K562 (cell line): ENCODE data around the gene FSD1L. TPM values are rescaled to one million over a fixed set of nuclear protein-coding genes. Genes with fewer than 3 reads are reported as not detected.

Experiments used
- AFF1 ChIP-seq, 2 experiments: fragments of 450-650 bp; IDR thresholded peaks; 2 replicates each; pipeline ENCODE4 v1.6.1; 2018; ENCODE audit warnings: mild to moderate bottlenecking in 2 of 2, low read depth in 1 of 2; ENCODE audit not compliant: partially characterized antibody in 2 of 2
- ATF3 ChIP-seq, 2 experiments: fragments of 450-650 bp in 1 of 2; sonication (generic) in 1 of 2; formaldehyde crosslinking in 1 of 2; IDR thresholded peaks in 1 of 2; conservative IDR thresholded peaks in 1 of 2; 2 replicates each; pipeline versions ENCODE4 v1.6.1 to v1.8.1; 2016 to 2023; ENCODE audit warnings: mild to moderate bottlenecking in 2 of 2, moderate library complexity in 2 of 2, inconsistent platforms in 1 of 2, missing genetic modification reagents in 1 of 2
- BCOR ChIP-seq: fragments of 450-650 bp; IDR thresholded peaks from 2 replicates; pipeline ENCODE4 v1.6.1; 2016
- ETS1 ChIP-seq: conservative IDR thresholded peaks from 2 replicates; pipeline ENCODE4 v1.6.1; 2011; ENCODE audit warnings: low read depth, mild to moderate bottlenecking, low read length; ENCODE audit not compliant: control insufficient read depth
- KLF13 ChIP-seq: fragments of 450-650 bp; IDR thresholded peaks from 2 replicates; pipeline ENCODE4 v1.6.1; 2016; ENCODE audit warnings: missing genetic modification characterization, low read depth, mild to moderate bottlenecking, missing compliant biosample characterization, moderate library complexity, borderline replicate concordance
- MBD2 ChIP-seq: sonication (generic); IDR thresholded peaks from 2 replicates; pipeline ENCODE4 v1.6.1; 2016; ENCODE audit warnings: low read depth, borderline replicate concordance
- NFE2 ChIP-seq: IDR thresholded peaks from 2 replicates; pipeline ENCODE4 v1.6.1; 2014; ENCODE audit warnings: antibody characterized with exemption, low read depth
- SMAD1 ChIP-seq: fragments of 150-350 bp; IDR thresholded peaks from 2 replicates; pipeline ENCODE4 v1.6.1; 2014; ENCODE audit warnings: low read length, low read depth; ENCODE audit not compliant: partially characterized antibody
- SMARCC2 ChIP-seq: fragments of 450-650 bp; IDR thresholded peaks from 2 replicates; pipeline ENCODE4 v1.6.1; 2017; ENCODE audit warnings: antibody characterized with exemption, moderate library complexity, mild to moderate bottlenecking, low read depth
- THAP12 ChIP-seq: fragments of 250-450 bp; sonication (Bioruptor Pico); IDR thresholded peaks from 2 replicates; pipeline ENCODE4 v1.9.0; 2021; ENCODE audit warnings: mild to moderate bottlenecking, inconsistent platforms
- polyA plus RNA-seq, 8 experiments: library from polyadenylated mRNA; depleted of rRNA in 4 of 8; stranded (reverse) in 5 of 8; unstranded in 3 of 8; fragments of >200 nt; fragmentation: Nextera tagmentation in 2 of 8; fragmentation: Illumina TruSeq in 1 of 8; extraction: Ambion mirVana in 2 of 8; extraction: Trizol in 1 of 8; gene quantifications; 2 replicates each; pipeline versions ENCODE4 v1.2.1 to v1.2.3, GENCODE V29; 2011 to 2014; ENCODE audit warnings: inconsistent platforms in 1 of 8, missing spikeins in 1 of 8
- total RNA-seq, 7 experiments: library from RNA; depleted of rRNA in 6 of 7; stranded (reverse); fragments of >200 nt in 6 of 7; fragmentation: Illumina TruSeq in 2 of 7; extraction: Trizol in 2 of 7; gene quantifications; 2 replicates each; pipeline versions ENCODE4 v1.2.1 to v1.2.3, GENCODE V29; 2011 to 2021; ENCODE audit warnings: low replicate concordance in 1 of 7
- TF ChIP-seq, protein P1 (sequence below): fragments of 250-450 bp; sonication (Bioruptor Pico); IDR thresholded peaks from 2 replicates; pipeline ENCODE4 v1.8.0; 2021; ENCODE audit warnings: moderate library complexity, mild to moderate bottlenecking, inconsistent platforms
- TF ChIP-seq, protein P2 (sequence below): sonication (generic); formaldehyde crosslinking; IDR thresholded peaks from 2 replicates; pipeline ENCODE4 v1.8.0; 2023; ENCODE audit warnings: mild to moderate bottlenecking, missing genetic modification reagents

The FSD1L gene
- total and polyA plus RNA-seq, 9 of the 15 experiments (the other 6 are each of a cell fraction or from before 2014, with no cell fraction given) = 0.95 to 4.2 (median 2.1) TPM

DNA sequence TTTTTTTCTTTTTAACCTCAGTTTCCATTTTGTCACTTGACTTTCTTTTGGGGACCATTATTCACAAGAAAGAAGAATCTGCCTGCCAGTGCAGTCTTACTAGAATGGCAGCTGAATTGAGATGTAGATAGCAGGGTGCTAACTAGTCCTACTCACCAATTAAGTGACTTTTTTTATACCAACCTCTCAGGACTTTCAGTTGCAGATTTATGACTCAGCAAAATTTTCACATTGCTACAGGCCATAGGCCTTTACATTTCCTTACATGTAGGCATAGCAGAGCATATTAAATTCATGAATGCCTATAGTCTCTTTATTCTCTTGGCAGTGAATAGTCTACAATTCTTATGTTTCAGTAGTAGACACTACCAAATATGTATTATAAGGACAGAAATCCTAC lies 56.0 kb downstream of the FSD1L start (continued):
- TF ChIP-seq, protein P1, sequence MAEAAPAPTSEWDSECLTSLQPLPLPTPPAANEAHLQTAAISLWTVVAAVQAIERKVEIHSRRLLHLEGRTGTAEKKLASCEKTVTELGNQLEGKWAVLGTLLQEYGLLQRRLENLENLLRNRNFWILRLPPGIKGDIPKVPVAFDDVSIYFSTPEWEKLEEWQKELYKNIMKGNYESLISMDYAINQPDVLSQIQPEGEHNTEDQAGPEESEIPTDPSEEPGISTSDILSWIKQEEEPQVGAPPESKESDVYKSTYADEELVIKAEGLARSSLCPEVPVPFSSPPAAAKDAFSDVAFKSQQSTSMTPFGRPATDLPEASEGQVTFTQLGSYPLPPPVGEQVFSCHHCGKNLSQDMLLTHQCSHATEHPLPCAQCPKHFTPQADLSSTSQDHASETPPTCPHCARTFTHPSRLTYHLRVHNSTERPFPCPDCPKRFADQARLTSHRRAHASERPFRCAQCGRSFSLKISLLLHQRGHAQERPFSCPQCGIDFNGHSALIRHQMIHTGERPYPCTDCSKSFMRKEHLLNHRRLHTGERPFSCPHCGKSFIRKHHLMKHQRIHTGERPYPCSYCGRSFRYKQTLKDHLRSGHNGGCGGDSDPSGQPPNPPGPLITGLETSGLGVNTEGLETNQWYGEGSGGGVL = no peak
- no peak for TF ChIP-seq ETS1
- no peak for TF ChIP-seq AFF1 (IDR thresholded peaks at IDR 0.05; ENCODE audit: low read depth in 1 of 2, partially characterized antibody in 2 of 2)
- no peak for TF ChIP-seq SMARCC2
- TF ChIP-seq, protein P2, sequence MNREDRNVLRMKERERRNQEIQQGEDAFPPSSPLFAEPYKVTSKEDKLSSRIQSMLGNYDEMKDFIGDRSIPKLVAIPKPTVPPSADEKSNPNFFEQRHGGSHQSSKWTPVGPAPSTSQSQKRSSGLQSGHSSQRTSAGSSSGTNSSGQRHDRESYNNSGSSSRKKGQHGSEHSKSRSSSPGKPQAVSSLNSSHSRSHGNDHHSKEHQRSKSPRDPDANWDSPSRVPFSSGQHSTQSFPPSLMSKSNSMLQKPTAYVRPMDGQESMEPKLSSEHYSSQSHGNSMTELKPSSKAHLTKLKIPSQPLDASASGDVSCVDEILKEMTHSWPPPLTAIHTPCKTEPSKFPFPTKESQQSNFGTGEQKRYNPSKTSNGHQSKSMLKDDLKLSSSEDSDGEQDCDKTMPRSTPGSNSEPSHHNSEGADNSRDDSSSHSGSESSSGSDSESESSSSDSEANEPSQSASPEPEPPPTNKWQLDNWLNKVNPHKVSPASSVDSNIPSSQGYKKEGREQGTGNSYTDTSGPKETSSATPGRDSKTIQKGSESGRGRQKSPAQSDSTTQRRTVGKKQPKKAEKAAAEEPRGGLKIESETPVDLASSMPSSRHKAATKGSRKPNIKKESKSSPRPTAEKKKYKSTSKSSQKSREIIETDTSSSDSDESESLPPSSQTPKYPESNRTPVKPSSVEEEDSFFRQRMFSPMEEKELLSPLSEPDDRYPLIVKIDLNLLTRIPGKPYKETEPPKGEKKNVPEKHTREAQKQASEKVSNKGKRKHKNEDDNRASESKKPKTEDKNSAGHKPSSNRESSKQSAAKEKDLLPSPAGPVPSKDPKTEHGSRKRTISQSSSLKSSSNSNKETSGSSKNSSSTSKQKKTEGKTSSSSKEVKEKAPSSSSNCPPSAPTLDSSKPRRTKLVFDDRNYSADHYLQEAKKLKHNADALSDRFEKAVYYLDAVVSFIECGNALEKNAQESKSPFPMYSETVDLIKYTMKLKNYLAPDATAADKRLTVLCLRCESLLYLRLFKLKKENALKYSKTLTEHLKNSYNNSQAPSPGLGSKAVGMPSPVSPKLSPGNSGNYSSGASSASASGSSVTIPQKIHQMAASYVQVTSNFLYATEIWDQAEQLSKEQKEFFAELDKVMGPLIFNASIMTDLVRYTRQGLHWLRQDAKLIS (CRISPR knock-in tag) = no peak
- no peak for TF ChIP-seq KLF13 (tag)
- no peak for TF ChIP-seq THAP12 (CRISPR knock-in tag)
- TF ChIP-seq MBD2 = no peak
- TF ChIP-seq ATF3 (IDR thresholded peaks at IDR 0.05) = no peak
- no peak for TF ChIP-seq ATF3 (CRISPR knock-in tag; conservative IDR thresholded peaks at IDR 0.05)
- TF ChIP-seq SMAD1 = no peak
- TF ChIP-seq NFE2 = peak; percentile 91
- TF ChIP-seq BCOR = no peak
